Keratinocyte (primary cell): ENCODE measurements around the gene NPC2. TPM values are rescaled to one million over a fixed set of nuclear protein-coding genes. Genes with fewer than 3 reads are reported as not detected.

Source experiments
- DNase-seq: peaks from one replicate; pipeline ENCODE4 v3.0.0-alpha.2; 2011; ENCODE audit warnings: low read depth, missing footprints, low spot score
- FAIRE-seq: peaks from 2 replicates; lab custom pipeline; 2011; peaks lifted over from hg19 to GRCh38; lab: Jason Lieb, UNC
- H2AFZ ChIP-seq: 2 replicates; pipeline ENCODE4 v1.6.0; 2012; ENCODE audit warnings: low read length, control low read depth, inconsistent platforms; ENCODE audit not compliant: control insufficient read depth
- H3K27ac ChIP-seq: 2 replicates; pipeline ENCODE4 v1.5.1; 2011; ENCODE audit warnings: low read length; ENCODE audit not compliant: control insufficient read depth, insufficient read depth
- H3K27me3 ChIP-seq: 3 replicates; pipeline ENCODE4 v1.6.0; 2011; ENCODE audit warnings: low read length; ENCODE audit not compliant: control insufficient read depth, insufficient read depth; ENCODE audit errors: extremely low read depth
- H3K36me3 ChIP-seq, 2 experiments: 2 replicates in 1 of 2; 3 replicates in 1 of 2; pipeline ENCODE4 v1.5.1; 2011; ENCODE audit warnings: low read length in 2 of 2, mild to moderate bottlenecking in 1 of 2; ENCODE audit not compliant: control insufficient read depth in 2 of 2, insufficient read depth in 2 of 2; ENCODE audit errors: extremely low read depth in 1 of 2
- H3K4me1 ChIP-seq: 3 replicates; pipeline ENCODE4 v1.5.1; 2011; ENCODE audit warnings: low read length; ENCODE audit not compliant: control insufficient read depth, insufficient read depth; ENCODE audit errors: extremely low read depth
- H3K4me2 ChIP-seq: 3 replicates; pipeline ENCODE4 v1.6.0; 2011; ENCODE audit warnings: low read depth, low read length; ENCODE audit not compliant: control insufficient read depth, insufficient read depth; ENCODE audit errors: extremely low read depth
- H3K4me3 ChIP-seq, 3 experiments: fragments of 200-600 bp in 1 of 3; sonication (generic) in 1 of 3; 2 replicates in 2 of 3; 3 replicates in 1 of 3; pipeline ENCODE4 v1.5.1; 2011 to 2016; ENCODE audit warnings: low read length in 3 of 3, mild to moderate bottlenecking in 3 of 3, control low read depth in 2 of 3, inconsistent platforms in 1 of 3, low read depth in 1 of 3, mixed read lengths in 1 of 3, mixed run types in 1 of 3, moderate library complexity in 1 of 3; ENCODE audit not compliant: control insufficient read depth in 2 of 3, insufficient read depth in 2 of 3; ENCODE audit errors: extremely low read depth in 1 of 3
- H3K79me2 ChIP-seq: 2 replicates; pipeline ENCODE4 v1.6.0; 2012; ENCODE audit warnings: low read length; ENCODE audit not compliant: control insufficient read depth, insufficient read depth
- H3K9ac ChIP-seq: 3 replicates; pipeline ENCODE4 v1.6.0; 2011; ENCODE audit warnings: low read length; ENCODE audit not compliant: control insufficient read depth, insufficient read depth; ENCODE audit errors: extremely low read depth
- H3K9me1 ChIP-seq: 3 replicates; pipeline ENCODE4 v1.6.0; 2011; ENCODE audit warnings: low read length; ENCODE audit not compliant: control insufficient read depth, insufficient read depth; ENCODE audit errors: extremely low read depth
- H3K9me3 ChIP-seq: 2 replicates; pipeline ENCODE4 v1.5.1; 2012; ENCODE audit warnings: low read depth, low read length; ENCODE audit not compliant: control insufficient read depth
- H4K20me1 ChIP-seq: 3 replicates; pipeline ENCODE4 v1.6.0; 2011; ENCODE audit warnings: low read length; ENCODE audit not compliant: control insufficient read depth, insufficient read depth; ENCODE audit errors: extremely low read depth
- CTCF ChIP-seq, 3 experiments: IDR thresholded peaks in 1 of 3; conservative IDR thresholded peaks in 1 of 3; optimal IDR thresholded peaks in 1 of 3; 2 replicates in 2 of 3; 3 replicates in 1 of 3; pipeline versions ENCODE3 to v1.5.1; 2011; ENCODE audit warnings: low read length in 3 of 3, mild to moderate bottlenecking in 3 of 3, moderate library complexity in 2 of 3, control low read depth in 1 of 3, inconsistent platforms in 1 of 3; ENCODE audit not compliant: insufficient read depth in 2 of 3; ENCODE audit errors: extremely low read depth in 1 of 3
- EZH2 ChIP-seq: IDR thresholded peaks from one replicate; pipeline ENCODE4 v1.6.1; 2012; ENCODE audit warnings: inconsistent platforms, mild to moderate bottlenecking, low read length, moderate library complexity
- dilution Hi-C: fragments of 300-500 bp; cut with MboI; formaldehyde crosslinking; loops from one replicate; pipeline ENCODE4 v1.7.0; 2020; ENCODE audit warnings: low sequenced_read_pairs; ENCODE audit not compliant: extremely low pct_ligation_motif_present
- polyA plus RNA-seq, 5 experiments: library from polyadenylated mRNA; depleted of rRNA in 3 of 5; stranded (reverse) in 3 of 5; stranded (forward) in 1 of 5; unstranded in 1 of 5; fragments of >200 nt; gene quantifications; 1 replicate in 1 of 5; 2 replicates in 3 of 5; 3 replicates in 1 of 5; pipeline versions ENCODE4 v1.2.1 to v1.2.3, GENCODE V29; 2011 to 2012; ENCODE audit warnings: missing spikeins in 2 of 5, low read depth in 1 of 5, low replicate concordance in 1 of 5

The NPC2 gene
- polyA plus RNA-seq, 1 donor (not counting 4 experiments of a cell fraction or from before 2014, with no cell fraction given) = 221 TPM

DNA sequence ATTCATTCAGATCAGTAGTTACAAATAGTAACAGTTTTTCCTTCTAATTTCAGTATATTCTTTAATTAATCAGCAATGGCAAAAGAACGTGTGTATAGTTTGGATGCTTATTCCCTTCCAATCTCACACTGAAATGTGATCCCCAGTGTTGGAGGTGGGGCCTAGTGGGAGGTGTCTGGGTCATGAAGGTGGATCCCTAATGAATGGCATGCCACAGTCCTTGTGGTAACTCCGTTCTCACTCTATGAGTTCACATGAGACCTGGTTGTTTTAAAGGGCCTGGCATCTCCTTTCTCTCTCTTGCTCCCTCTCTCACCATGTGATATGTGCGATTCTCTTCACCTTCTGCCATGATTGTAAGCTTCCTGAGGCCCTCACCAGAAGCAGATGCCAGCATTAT is 48.2 kb downstream of the NPC2 start:
- no peak for DNase-seq
- Histone ChIP-seq H3K36me3 (no peaks in the 10 kb centered on the region), H3K9me1 (no peaks in the 10 kb centered on the region), H2AFZ (no peak overlapping the region), H3K4me1 (no peaks in the 10 kb centered on the region), H4K20me1 (no peaks in the 10 kb centered on the region), H3K79me2 (no peaks in the 10 kb centered on the region), H3K9me3 (no peaks in the 10 kb centered on the region), H3K9ac (no peak overlapping the region), H3K27me3 (no peaks in the 10 kb centered on the region), H3K4me3 (no peak overlapping the region), H3K4me2 (no peak overlapping the region), H3K27ac (no peak overlapping the region)
- FAIRE-seq = no peak
- dilution Hi-C loops = no loop called here
- TF ChIP-seq EZH2 (no peak), CTCF (optimal IDR thresholded peaks at IDR 0.05 in 1 of 3, IDR thresholded peaks at IDR 0.05 in 1 of 3, conservative IDR thresholded peaks at IDR 0.05 in 1 of 3; ENCODE audit: extremely low read depth in 1 of 3, insufficient read depth in 2 of 3, low read length in 3 of 3) (no peak)

GRCh38 chr14:74442757-74443156 is 50.3 kb downstream of the NPC2 start:
- no peak for FAIRE-seq
- Histone ChIP-seq H3K4me1 (no peaks in the 10 kb centered on the region), H3K4me3 (no peak overlapping the region), H3K27me3 (no peaks in the 10 kb centered on the region), H3K4me2 (no peak overlapping the region), H3K9me3 (no peaks in the 10 kb centered on the region), H2AFZ (no peak overlapping the region), H3K27ac (no peak overlapping the region), H4K20me1 (no peaks in the 10 kb centered on the region), H3K36me3 (no peaks in the 10 kb centered on the region), H3K9ac (no peak overlapping the region), H3K9me1 (no peaks in the 10 kb centered on the region), H3K79me2 (no peaks in the 10 kb centered on the region)
- TF ChIP-seq EZH2 (no peak), CTCF (optimal IDR thresholded peaks at IDR 0.05 in 1 of 3, IDR thresholded peaks at IDR 0.05 in 1 of 3, conservative IDR thresholded peaks at IDR 0.05 in 1 of 3; ENCODE audit: extremely low read depth in 1 of 3, insufficient read depth in 2 of 3, low read length in 3 of 3) (no peak)
- no peak for DNase-seq
- dilution Hi-C loops = no loop called here
